GM12872 (cell line): ENCODE results near the gene PITPNB.

ENCODE experiments used
- CTCF ChIP-seq: IDR thresholded peaks from 3 replicates; pipeline ENCODE4 v1.5.1; 2011; ENCODE audit warnings: low read depth, mild to moderate bottlenecking, low read length, moderate library complexity; ENCODE audit not compliant: insufficient read depth

The PITPNB gene

DNA sequence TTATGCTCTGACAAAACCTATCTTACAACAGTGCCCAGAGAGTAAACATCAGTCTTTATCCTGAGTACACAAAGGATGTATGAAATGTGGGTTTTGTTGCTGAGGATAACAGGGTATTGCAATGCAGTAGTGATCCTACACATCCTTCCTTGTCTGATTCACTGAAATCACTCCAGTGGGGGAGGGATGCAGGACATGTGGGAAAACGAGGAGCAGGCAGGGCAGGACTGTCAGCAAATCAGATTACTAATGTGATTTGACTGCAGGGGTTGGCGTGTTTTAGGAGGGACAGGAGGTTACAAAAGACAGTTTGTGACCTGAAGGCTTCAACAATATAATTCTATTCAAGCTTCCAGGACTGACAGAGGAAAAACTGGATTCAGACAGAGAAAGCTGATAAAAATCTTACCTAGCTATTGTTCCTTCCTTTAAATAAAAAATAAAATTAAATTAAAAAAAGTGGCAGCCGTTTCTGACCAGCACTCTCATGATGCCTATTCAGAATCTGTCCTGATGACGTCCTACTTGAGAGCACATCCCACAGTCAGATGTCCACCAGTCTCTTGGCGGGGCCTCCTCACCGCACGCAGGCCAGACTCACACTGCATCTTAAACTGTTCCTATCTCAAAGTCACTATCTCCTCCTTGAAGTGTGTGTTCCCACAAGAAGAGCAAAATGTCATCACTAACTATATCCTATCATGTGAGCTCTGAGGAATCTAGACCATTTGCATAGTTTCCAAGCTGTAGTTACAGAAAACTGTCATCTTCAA lies 66.9 kb downstream of the PITPNB start:
- TF ChIP-seq CTCF, result no peak

DNA sequence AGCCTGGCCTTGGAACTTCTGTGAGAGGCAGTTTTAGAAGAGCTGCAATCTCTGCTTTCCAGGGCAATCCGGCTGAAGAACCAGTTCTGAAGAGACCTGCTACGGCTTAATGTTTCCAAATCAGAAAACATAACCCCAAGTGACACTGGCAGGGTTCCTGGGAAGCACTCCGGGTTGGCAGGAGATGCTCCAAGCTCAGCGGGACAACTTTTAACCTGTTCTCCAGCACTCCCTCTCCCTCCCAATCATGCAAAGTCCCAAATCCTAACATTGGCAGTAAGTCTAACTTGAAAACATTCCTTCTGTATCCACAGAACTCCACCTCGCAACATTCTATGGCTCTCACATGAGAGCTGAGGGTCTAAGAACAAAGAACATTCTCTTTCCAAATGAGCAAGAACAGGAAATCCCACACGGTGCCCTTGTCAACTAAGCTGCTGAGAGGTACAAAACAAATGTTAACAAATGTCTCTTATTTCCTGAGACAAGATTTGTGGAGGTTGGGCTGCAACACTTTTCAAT lies 69.0 kb downstream of the PITPNB start:
- no peak for TF ChIP-seq CTCF

- no peak for TF ChIP-seq CTCF
Measured at GRCh38 chr22:27848005-27848404, 71.1 kb downstream of the PITPNB start.

DNA sequence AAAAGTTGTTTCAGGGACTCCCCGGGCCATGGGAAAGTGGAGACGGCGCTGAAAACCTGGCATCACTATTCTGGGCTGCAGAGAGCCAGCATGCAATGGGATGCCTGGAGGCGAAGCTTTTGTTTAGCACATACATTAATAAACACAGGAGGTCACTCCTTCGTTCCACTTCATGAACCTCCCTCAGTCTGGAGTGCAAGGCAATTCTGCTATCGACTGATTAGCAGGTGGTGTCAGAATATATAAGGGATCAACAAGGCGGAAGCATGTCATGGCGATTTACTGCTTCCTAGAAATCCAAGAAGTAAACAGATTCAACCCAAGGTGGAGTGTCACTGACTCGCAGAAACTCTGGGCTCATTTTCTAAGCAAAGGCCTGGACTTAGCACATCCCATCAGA lies 72.1 kb downstream of the PITPNB start:
- TF ChIP-seq CTCF, result no peak

DNA sequence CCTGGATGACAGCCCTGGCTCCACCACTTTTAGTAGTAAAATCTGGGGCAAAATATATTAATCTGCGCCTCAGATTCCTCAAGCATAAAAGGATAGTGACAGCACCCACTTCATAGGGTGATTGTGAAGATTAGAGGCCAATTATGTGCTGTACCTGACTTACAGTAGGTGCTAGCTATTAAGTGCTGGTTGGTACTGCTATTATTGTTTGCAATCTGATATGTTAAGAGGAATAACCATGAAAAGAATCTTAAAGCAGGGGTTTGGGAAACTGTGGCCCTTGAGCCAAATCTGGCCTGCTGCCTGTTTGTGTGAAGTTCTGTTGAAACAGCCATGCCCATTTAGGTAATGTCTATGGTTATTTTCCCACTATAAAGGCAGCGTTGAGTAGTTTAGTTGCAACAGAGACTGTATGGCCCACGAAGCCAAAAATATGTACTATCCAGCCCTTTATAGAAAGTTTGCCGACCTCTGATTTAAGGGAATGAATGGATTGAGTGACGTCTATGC lies 72.8 kb downstream of the PITPNB start:
- no peak for TF ChIP-seq CTCF

- no peak for TF ChIP-seq CTCF
Measured at GRCh38 chr22:27845644-27846043, 73.4 kb downstream of the PITPNB start.

DNA sequence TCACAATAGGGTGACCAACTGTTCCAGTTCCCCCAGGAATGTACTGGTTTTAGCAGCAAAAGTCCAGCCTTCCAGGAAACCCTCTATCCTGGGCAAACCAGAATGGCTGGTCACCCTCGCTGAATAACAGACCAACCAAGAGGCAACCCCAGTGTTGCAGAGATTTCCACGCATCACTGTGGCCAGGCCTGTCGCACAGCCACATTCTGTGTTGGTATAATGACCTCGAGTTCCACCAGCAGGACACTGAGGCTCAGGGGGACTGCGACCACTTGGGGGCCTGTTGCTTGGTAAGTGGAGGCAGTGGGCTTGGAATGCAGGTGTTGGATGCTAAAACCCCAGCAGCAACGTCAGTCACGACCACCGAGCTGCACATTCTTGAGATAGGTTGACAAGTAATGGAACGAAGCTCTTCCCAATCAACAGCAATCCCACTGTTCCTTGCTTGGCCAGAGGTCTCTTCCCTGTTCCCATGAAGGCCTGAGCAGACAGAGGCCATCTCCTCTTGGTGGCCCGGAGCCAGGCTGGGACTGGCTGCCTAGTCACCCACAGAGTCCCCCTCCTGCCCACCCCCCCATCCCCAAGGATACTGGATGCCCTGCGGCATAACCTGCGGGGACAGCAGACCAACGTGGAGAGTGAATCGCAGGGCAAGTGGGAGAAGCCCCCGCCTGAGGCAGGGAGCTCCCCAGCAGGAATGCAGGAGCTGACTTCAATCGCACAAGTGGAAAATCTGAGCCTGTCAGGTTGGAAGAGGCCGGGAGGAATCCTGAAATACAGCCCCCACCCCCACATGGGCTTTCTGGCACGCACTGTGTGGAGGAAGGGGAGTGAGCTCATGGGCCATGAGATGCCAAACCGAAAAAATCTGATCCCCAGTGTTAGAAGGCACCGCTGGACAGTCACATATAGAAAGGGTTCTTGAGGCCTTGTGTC lies 74.1 kb downstream of the PITPNB start:
- no peak for TF ChIP-seq CTCF
